ENCODE results near the gene LRATD1. TPM values are rescaled to one million over a fixed set of nuclear protein-coding genes. Genes with fewer than 3 reads are reported as not detected.

Gene LRATD1
- total RNA-seq, 1 donor from 2014 or later: 21.6 TPM

DNA sequence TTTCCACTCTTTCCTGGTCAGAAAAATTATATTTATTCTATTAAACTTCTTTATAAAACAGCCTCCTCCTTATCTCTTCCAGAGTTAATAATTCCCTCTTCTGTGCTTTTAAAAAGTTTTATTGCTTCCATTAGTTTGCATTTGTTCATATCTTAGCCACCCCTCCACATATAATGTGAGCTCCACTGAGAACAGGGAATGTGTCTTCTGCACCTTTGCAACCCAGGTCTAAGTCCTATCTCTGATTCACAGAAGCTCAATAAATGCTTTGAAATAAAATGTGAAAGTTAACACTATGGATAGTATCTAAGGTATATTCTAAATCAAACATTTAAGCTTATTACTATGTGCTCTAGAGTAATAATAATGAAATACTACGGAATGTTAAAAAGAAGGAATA is 9.3 kb upstream of the LRATD1 start:
- Mint-ChIP-seq H3K4me1 (ENCODE audit: unreplicated experiment) (no peaks in the 10 kb centered on the region), H3K27ac (no peak overlapping the region), H3K9me3 (peaks cover 4% of the 10 kb centered on the region), H3K36me3 (no peaks in the 10 kb centered on the region), H3K4me3 (no peak overlapping the region), H3K27me3 (peaks cover 4% of the 10 kb centered on the region)
- TF ChIP-seq, protein P1, sequence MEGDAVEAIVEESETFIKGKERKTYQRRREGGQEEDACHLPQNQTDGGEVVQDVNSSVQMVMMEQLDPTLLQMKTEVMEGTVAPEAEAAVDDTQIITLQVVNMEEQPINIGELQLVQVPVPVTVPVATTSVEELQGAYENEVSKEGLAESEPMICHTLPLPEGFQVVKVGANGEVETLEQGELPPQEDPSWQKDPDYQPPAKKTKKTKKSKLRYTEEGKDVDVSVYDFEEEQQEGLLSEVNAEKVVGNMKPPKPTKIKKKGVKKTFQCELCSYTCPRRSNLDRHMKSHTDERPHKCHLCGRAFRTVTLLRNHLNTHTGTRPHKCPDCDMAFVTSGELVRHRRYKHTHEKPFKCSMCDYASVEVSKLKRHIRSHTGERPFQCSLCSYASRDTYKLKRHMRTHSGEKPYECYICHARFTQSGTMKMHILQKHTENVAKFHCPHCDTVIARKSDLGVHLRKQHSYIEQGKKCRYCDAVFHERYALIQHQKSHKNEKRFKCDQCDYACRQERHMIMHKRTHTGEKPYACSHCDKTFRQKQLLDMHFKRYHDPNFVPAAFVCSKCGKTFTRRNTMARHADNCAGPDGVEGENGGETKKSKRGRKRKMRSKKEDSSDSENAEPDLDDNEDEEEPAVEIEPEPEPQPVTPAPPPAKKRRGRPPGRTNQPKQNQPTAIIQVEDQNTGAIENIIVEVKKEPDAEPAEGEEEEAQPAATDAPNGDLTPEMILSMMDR (conservative IDR thresholded peaks at IDR 0.05): no peak
- DNase-seq (ENCODE audit: extremely low spot score, unreplicated experiment): no peak

DNA sequence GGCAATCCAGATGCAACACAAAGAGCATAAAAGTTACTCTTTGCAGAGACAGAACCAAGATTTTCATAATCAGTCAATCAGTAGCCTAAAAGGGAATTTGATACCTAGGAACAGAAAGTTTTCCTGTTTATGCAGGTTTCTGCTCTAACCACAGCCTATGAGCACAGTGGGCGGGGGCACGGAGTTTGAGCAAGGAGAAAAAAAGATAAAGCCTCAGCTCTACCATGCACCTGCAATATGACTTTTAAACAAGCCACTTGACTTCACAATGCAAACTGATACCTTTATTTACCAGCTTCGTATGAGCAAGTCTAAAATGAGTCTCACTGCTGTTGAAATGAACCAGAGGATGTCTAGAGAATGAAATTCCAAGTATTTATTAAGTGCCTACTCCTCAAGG is 5.6 kb upstream of the LRATD1 start:
- H3K36me3 Mint-ChIP-seq: no peaks in the 10 kb centered on the region
- TF ChIP-seq, protein P1 (conservative IDR thresholded peaks at IDR 0.05): no peak
- DNase-seq (ENCODE audit: extremely low spot score, unreplicated experiment): no peak
- no peaks in the 10 kb centered on the region for H3K9me3 Mint-ChIP-seq
- H3K27me3 Mint-ChIP-seq: peaks cover 24% of the 10 kb centered on the region
- no peaks in the 10 kb centered on the region for H3K4me1 Mint-ChIP-seq (ENCODE audit: unreplicated experiment)
- H3K27ac Mint-ChIP-seq: no peak overlapping the region
- H3K4me3 Mint-ChIP-seq: no peak overlapping the region

DNA sequence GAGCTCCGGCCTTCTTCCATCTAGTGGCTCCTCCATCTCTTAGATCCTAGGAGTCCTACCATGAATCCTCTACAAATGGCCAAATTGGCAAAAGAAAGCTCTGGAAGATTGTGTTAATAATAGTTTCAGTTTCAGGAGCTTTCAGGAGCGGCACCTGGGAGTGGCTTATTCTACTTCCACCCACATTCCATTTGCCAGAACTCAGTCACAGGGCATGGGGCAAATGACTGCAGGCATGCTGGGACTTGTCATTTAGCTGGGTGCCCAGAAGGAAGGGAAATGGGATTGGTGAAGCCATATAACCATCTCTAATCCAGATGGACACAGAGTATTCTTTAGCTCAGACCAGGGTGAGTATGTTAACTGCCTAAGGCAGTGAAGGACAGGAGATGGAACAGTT is 3.6 kb upstream of the LRATD1 start:
- DNase-seq (ENCODE audit: extremely low spot score, unreplicated experiment): no peak
- Mint-ChIP-seq H3K27me3 (peaks cover 38% of the 10 kb centered on the region), H3K9me3 (no peaks in the 10 kb centered on the region), H3K4me3 (peak overlapping the region; percentile 69), H3K4me1 (ENCODE audit: unreplicated experiment) (no peaks in the 10 kb centered on the region), H3K36me3 (no peaks in the 10 kb centered on the region), H3K27ac (peak overlapping the region; percentile 85)
- TF ChIP-seq, protein P1 (conservative IDR thresholded peaks at IDR 0.05): no peak

DNA sequence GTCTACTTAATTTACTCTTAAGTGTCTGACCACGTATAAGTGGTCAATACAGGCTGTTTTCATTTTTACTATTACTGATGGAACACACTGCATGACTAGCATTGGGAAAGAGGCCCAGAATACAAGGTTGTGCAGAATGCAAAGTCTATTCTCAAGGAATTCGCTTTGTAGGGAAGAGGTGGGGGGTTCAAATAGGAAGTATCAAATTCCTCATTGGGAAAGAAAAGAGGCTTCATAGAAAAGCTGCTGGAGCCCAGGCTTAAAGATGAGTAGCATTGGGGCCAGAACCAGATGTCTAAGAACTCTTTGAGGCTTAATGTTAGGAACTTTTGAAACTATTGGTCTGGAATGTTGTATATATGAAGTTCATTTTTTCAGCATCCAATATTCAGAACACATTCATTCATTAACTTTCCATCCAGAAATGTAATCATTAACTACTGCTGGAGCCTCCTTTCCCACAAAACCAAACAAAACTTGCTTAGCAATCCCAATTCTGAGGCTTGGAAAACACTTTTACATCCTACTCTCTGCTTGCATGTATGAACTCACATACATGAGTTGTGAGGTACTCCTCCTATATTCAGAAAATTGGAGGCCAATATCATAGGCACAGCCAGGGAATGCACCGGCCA is 994 bp upstream of the LRATD1 start:
- H3K4me3 Mint-ChIP-seq: peak overlapping the region; percentile 98
- peaks cover 5% of the 10 kb centered on the region for H3K36me3 Mint-ChIP-seq
- TF ChIP-seq, protein P1 (conservative IDR thresholded peaks at IDR 0.05): no peak
- peaks cover 4% of the 10 kb centered on the region for H3K4me1 Mint-ChIP-seq (ENCODE audit: unreplicated experiment)
- no peak for DNase-seq (ENCODE audit: extremely low spot score, unreplicated experiment)
- peaks cover 51% of the 10 kb centered on the region for H3K27me3 Mint-ChIP-seq
- no peaks in the 10 kb centered on the region for H3K9me3 Mint-ChIP-seq
- H3K27ac Mint-ChIP-seq: peak overlapping the region; percentile 55

DNA sequence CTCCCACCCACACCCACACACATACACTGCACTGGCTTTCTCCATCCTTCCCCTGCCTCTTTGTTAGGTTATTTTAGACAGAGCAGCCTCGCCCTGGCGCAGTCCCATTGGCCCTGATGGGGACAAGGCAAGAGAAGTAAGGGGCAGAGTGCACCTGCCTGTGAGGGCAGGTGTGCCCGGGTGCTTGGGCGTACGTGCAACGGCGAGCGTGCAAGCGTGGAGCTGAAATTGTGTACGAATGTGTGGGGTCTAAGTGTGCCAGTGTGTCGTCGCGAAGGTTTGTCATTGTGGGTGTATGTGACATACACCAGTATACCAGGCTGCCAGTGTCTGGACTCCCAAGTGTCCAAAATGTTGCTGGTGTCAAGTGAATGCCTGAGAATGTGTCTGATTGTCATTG is 544 bp downstream of the LRATD1 start:
- peaks cover 5% of the 10 kb centered on the region for H3K36me3 Mint-ChIP-seq
- no peaks in the 10 kb centered on the region for H3K9me3 Mint-ChIP-seq
- peak overlapping the region; percentile 72 for H3K27ac Mint-ChIP-seq
- peaks cover 57% of the 10 kb centered on the region for H3K27me3 Mint-ChIP-seq
- TF ChIP-seq, protein P1 (conservative IDR thresholded peaks at IDR 0.05): no peak
- DNase-seq (ENCODE audit: extremely low spot score, unreplicated experiment): no peak
- H3K4me1 Mint-ChIP-seq (ENCODE audit: unreplicated experiment): peaks cover 4% of the 10 kb centered on the region
- H3K4me3 Mint-ChIP-seq: peak overlapping the region; percentile 98

Measured in type B pancreatic cell (in vitro differentiated cells).